Mesenchymal stem cell (in vitro differentiated cells and primary cell): ENCODE results near the gene ADARB2.

Source experiments
- DNase-seq: peaks from one replicate; pipeline ENCODE4 v3.0.0-alpha.2; 2013
- H2AFZ ChIP-seq: one replicate; pipeline ENCODE4 v1.6.1; 2013; ENCODE audit warnings: low read depth, mild to moderate bottlenecking, control low read depth, inconsistent platforms, low read length, moderate library complexity
- H2AK5ac ChIP-seq: 2 replicates; pipeline ENCODE4 v1.6.1; 2013; ENCODE audit warnings: low read length, moderate library complexity, mild to moderate bottlenecking, inconsistent platforms; ENCODE audit not compliant: severe bottlenecking
- H2BK120ac ChIP-seq: one replicate; pipeline ENCODE4 v1.6.1; 2013; ENCODE audit warnings: low read depth, mild to moderate bottlenecking, inconsistent platforms, low read length, moderate library complexity
- H2BK12ac ChIP-seq, 2 experiments: one replicate each; pipeline ENCODE4 v1.6.1; 2013; ENCODE audit warnings: inconsistent platforms in 2 of 2, low read length in 2 of 2, mild to moderate bottlenecking in 2 of 2, moderate library complexity in 2 of 2, control low read depth in 1 of 2
- H2BK15ac ChIP-seq: one replicate; pipeline ENCODE4 v1.6.1; 2013; ENCODE audit warnings: mild to moderate bottlenecking, low read depth, inconsistent platforms; ENCODE audit not compliant: poor library complexity, severe bottlenecking
- H2BK5ac ChIP-seq: 2 replicates; pipeline ENCODE4 v1.6.1; 2013; ENCODE audit warnings: low read depth, mild to moderate bottlenecking, low read length, control low read depth, inconsistent platforms; ENCODE audit not compliant: poor library complexity, severe bottlenecking
- H3K14ac ChIP-seq, 2 experiments: one replicate each; pipeline ENCODE4 v1.6.1; 2013; ENCODE audit warnings: inconsistent platforms in 2 of 2, low read length in 2 of 2, control low read depth in 1 of 2, mild to moderate bottlenecking in 1 of 2, moderate library complexity in 1 of 2
- H3K18ac ChIP-seq, 2 experiments: one replicate each; pipeline ENCODE4 v1.6.1; 2013; ENCODE audit warnings: inconsistent platforms in 2 of 2, low read length in 2 of 2, control low read depth in 1 of 2, low read depth in 1 of 2, mild to moderate bottlenecking in 1 of 2
- H3K23ac ChIP-seq, 2 experiments: one replicate each; pipeline ENCODE4 v1.6.1; 2013; ENCODE audit warnings: inconsistent platforms in 2 of 2, low read length in 2 of 2, mild to moderate bottlenecking in 2 of 2, moderate library complexity in 2 of 2, control low read depth in 1 of 2
- H3K27ac ChIP-seq: 2 replicates; pipeline ENCODE4 v1.5.1; 2013; ENCODE audit warnings: mild to moderate bottlenecking, moderate library complexity, low read length, control low read depth, inconsistent platforms; ENCODE audit not compliant: poor library complexity, severe bottlenecking
- H3K27me3 ChIP-seq, 2 experiments: 2 replicates each; pipeline versions ENCODE4 v1.6.1 to v1.7.0; 2013; ENCODE audit warnings: low read length in 2 of 2, mild to moderate bottlenecking in 2 of 2, moderate library complexity in 2 of 2, control low read depth in 1 of 2, inconsistent platforms in 1 of 2; ENCODE audit not compliant: control insufficient read depth in 1 of 2, insufficient read depth in 1 of 2
- H3K36me3 ChIP-seq, 2 experiments: 2 replicates each; pipeline versions ENCODE4 v1.6.1 to v1.7.0; 2013; ENCODE audit warnings: low read length in 2 of 2, control low read depth in 1 of 2, inconsistent platforms in 1 of 2, low read depth in 1 of 2, mild to moderate bottlenecking in 1 of 2; ENCODE audit not compliant: insufficient read depth in 2 of 2, control insufficient read depth in 1 of 2
- H3K4ac ChIP-seq, 2 experiments: one replicate each; pipeline ENCODE4 v1.6.1; 2013; ENCODE audit warnings: inconsistent platforms in 2 of 2, low read length in 2 of 2, mild to moderate bottlenecking in 2 of 2, moderate library complexity in 2 of 2, control low read depth in 1 of 2, low read depth in 1 of 2
- H3K4me1 ChIP-seq: 2 replicates; pipeline ENCODE4 v1.6.1; 2013; ENCODE audit warnings: low read depth, low read length, control low read depth; ENCODE audit not compliant: control insufficient read depth, insufficient read depth
- H3K4me2 ChIP-seq: 2 replicates; pipeline ENCODE4 v1.6.1; 2013; ENCODE audit warnings: low read length, mild to moderate bottlenecking, inconsistent platforms; ENCODE audit not compliant: poor library complexity, severe bottlenecking
- H3K4me3 ChIP-seq, 2 experiments: 2 replicates each; pipeline versions ENCODE4 v1.5.1 to v1.7.0; 2013; ENCODE audit warnings: low read length in 2 of 2, mild to moderate bottlenecking in 2 of 2, control low read depth in 1 of 2, low read depth in 1 of 2; ENCODE audit not compliant: insufficient read depth in 1 of 2
- H3K79me1 ChIP-seq: replicated peaks from 2 replicates; pipeline ENCODE4 v1.6.1; 2013; ENCODE audit warnings: mild to moderate bottlenecking, control low read depth, low read length, inconsistent platforms; ENCODE audit not compliant: poor library complexity, severe bottlenecking
- H3K9ac ChIP-seq: 2 replicates; pipeline ENCODE4 v1.7.0; 2013; ENCODE audit warnings: mild to moderate bottlenecking, low read length, moderate library complexity
- H3K9me3 ChIP-seq: 2 replicates; pipeline ENCODE4 v1.7.0; 2013; ENCODE audit warnings: mild to moderate bottlenecking, low read length; ENCODE audit not compliant: control insufficient read depth
- H4K8ac ChIP-seq: one replicate; pipeline ENCODE4 v1.6.1; 2013; ENCODE audit warnings: inconsistent platforms, mild to moderate bottlenecking, low read length, moderate library complexity
- H4K91ac ChIP-seq: one replicate; pipeline ENCODE4 v1.6.1; 2013; ENCODE audit warnings: mild to moderate bottlenecking, low read length, inconsistent platforms
- WGBS: methylation state at CpG from one replicate; pipeline ENCODE4 v1.1.7; 2013; ENCODE audit warnings: mixed read lengths; 5-methylcytosine and 5-hydroxymethylcytosine counted together

The ADARB2 gene

GRCh38 chr10:1267148-1267547 lies 470.2 kb downstream of the ADARB2 start:
- Histone ChIP-seq H3K27me3 (no peaks in the 10 kb centered on the region), H2BK15ac (no peak overlapping the region), H3K79me1 (no peaks in the 10 kb centered on the region), H3K4me1 (no peaks in the 10 kb centered on the region), H4K8ac (no peak overlapping the region), H4K91ac (no peak overlapping the region), H3K14ac (no peak overlapping the region), H2BK5ac (no peak overlapping the region), H3K36me3 (no peaks in the 10 kb centered on the region), H3K4me3 (no peak overlapping the region), H3K9ac (no peak overlapping the region), H2BK12ac (no peak overlapping the region), H3K18ac (no peak overlapping the region), H3K4ac (no peak overlapping the region), H3K4me2 (no peak overlapping the region), H3K27ac (no peak overlapping the region), H2BK120ac (no peak overlapping the region), H3K9me3 (no peaks in the 10 kb centered on the region), H2AK5ac (no peak overlapping the region), H3K23ac (no peak overlapping the region), H2AFZ (no peak overlapping the region)
- DNase-seq, result no peak
- WGBS, result 76% methylated on average over 8 of the region's 8 CpGs

- H3K36me3 ChIP-seq, result no peaks in the 10 kb centered on the region
- 92% methylated on average over 36 of the region's 36 CpGs for WGBS
- H3K18ac ChIP-seq, result no peak overlapping the region
- H3K23ac ChIP-seq, result no peak overlapping the region
- H3K79me1 ChIP-seq, result no peaks in the 10 kb centered on the region
- H3K4me1 ChIP-seq, result no peaks in the 10 kb centered on the region
- H2BK5ac ChIP-seq, result no peak overlapping the region
- no peak overlapping the region for H2AK5ac ChIP-seq
- no peak overlapping the region for H3K4me3 ChIP-seq
- H2BK12ac ChIP-seq, result no peak overlapping the region
- DNase-seq, result no peak
- H3K4me2 ChIP-seq, result no peak overlapping the region
- no peak overlapping the region for H3K27ac ChIP-seq
- no peak overlapping the region for H3K4ac ChIP-seq
- no peak overlapping the region for H2BK120ac ChIP-seq
- no peaks in the 10 kb centered on the region for H3K27me3 ChIP-seq
- H2AFZ ChIP-seq, result no peak overlapping the region
- H3K14ac ChIP-seq, result no peak overlapping the region
- H2BK15ac ChIP-seq, result no peak overlapping the region
- H4K8ac ChIP-seq, result no peak overlapping the region
- H4K91ac ChIP-seq, result no peak overlapping the region
- no peak overlapping the region for H3K9ac ChIP-seq
- no peaks in the 10 kb centered on the region for H3K9me3 ChIP-seq
Measured at GRCh38 chr10:1266033-1266802, 471.1 kb downstream of the ADARB2 start.

GRCh38 chr10:1264001-1264400 lies 473.3 kb downstream of the ADARB2 start:
- Histone ChIP-seq H2BK120ac (no peak overlapping the region), H4K91ac (no peak overlapping the region), H4K8ac (no peak overlapping the region), H3K36me3 (no peaks in the 10 kb centered on the region), H3K27me3 (no peaks in the 10 kb centered on the region), H3K79me1 (no peaks in the 10 kb centered on the region), H3K14ac (no peak overlapping the region), H2AK5ac (no peak overlapping the region), H2AFZ (no peak overlapping the region), H3K4me3 (no peak overlapping the region), H3K9ac (no peak overlapping the region), H3K4me1 (no peaks in the 10 kb centered on the region), H3K4me2 (no peak overlapping the region), H2BK5ac (no peak overlapping the region), H3K23ac (no peak overlapping the region), H3K9me3 (no peaks in the 10 kb centered on the region), H3K4ac (no peak overlapping the region), H3K27ac (no peak overlapping the region), H2BK15ac (no peak overlapping the region), H2BK12ac (no peak overlapping the region), H3K18ac (no peak overlapping the region)
- WGBS, result 87% methylated on average over 8 of the region's 9 CpGs
- DNase-seq, result no peak

GRCh38 chr10:1257274-1257673 lies 480.1 kb downstream of the ADARB2 start:
- 81% methylated on average over 7 of the region's 7 CpGs for WGBS
- no peak overlapping the region for H3K23ac ChIP-seq
- no peak for DNase-seq
- H2AK5ac ChIP-seq, result no peak overlapping the region
- H3K4me3 ChIP-seq, result no peak overlapping the region
- H2BK12ac ChIP-seq, result no peak overlapping the region
- no peaks in the 10 kb centered on the region for H3K36me3 ChIP-seq
- H2BK120ac ChIP-seq, result no peak overlapping the region
- H3K9me3 ChIP-seq, result peaks cover 3% of the 10 kb centered on the region
- H3K79me1 ChIP-seq, result no peaks in the 10 kb centered on the region
- no peak overlapping the region for H2BK5ac ChIP-seq
- H3K27ac ChIP-seq, result no peak overlapping the region
- H3K4me2 ChIP-seq, result no peak overlapping the region
- H2AFZ ChIP-seq, result no peak overlapping the region
- no peak overlapping the region for H4K8ac ChIP-seq
- H3K4ac ChIP-seq, result no peak overlapping the region
- H2BK15ac ChIP-seq, result no peak overlapping the region
- peaks cover 0 to 18% of the 10 kb centered on the region in 2 experiments for H3K27me3 ChIP-seq
- H3K4me1 ChIP-seq, result peaks cover 2% of the 10 kb centered on the region
- no peak overlapping the region for H3K18ac ChIP-seq
- no peak overlapping the region for H3K14ac ChIP-seq
- H4K91ac ChIP-seq, result no peak overlapping the region
- H3K9ac ChIP-seq, result no peak overlapping the region
